H1 (cell line): ENCODE results near the gene ZMYM2. TPM values are rescaled to one million over a fixed set of nuclear protein-coding genes. Genes with fewer than 3 reads are reported as not detected.

ENCODE experiments used
- CTCF ChIA-PET: fragments of 300-600 bp; sonication (Branson Sonifier 250); formaldehyde crosslinking; loops from one replicate; lab custom pipeline; 2021; ENCODE audit not compliant: partially characterized antibody; lab: Charles Lee
- POLR2A ChIA-PET: fragments of 300-600 bp; sonication (Branson Sonifier 250); formaldehyde crosslinking; loops from one replicate; lab custom pipeline; 2021; ENCODE audit warnings: inconsistent platforms; ENCODE audit not compliant: partially characterized antibody; lab: Charles Lee
- DNase-seq, 2 experiments: peaks; one replicate each; pipeline versions ENCODE4 v3.0.0 to v3.0.0-alpha.2; 2010 to 2022; ENCODE audit warnings: low spot score in 2 of 2, low read depth in 1 of 2, mixed read lengths in 1 of 2
- FAIRE-seq: peaks from 2 replicates; lab custom pipeline; 2011; peaks lifted over from hg19 to GRCh38; lab: Jason Lieb, UNC
- H2AFZ ChIP-seq: 2 replicates; pipeline ENCODE4 v1.8.1; 2012; ENCODE audit warnings: low read length, inconsistent platforms
- H2AK5ac ChIP-seq: 2 replicates; pipeline ENCODE4 v1.6.1; 2013; ENCODE audit warnings: low read depth, low read length
- H2BK120ac ChIP-seq: replicated peaks from 2 replicates; pipeline ENCODE3; 2013; ENCODE audit warnings: low read depth, low read length, inconsistent platforms
- H2BK12ac ChIP-seq: 2 replicates; pipeline ENCODE4 v1.6.1; 2013; ENCODE audit warnings: low read depth, low read length
- H2BK15ac ChIP-seq: 2 replicates; pipeline ENCODE4 v1.6.1; 2013; ENCODE audit warnings: low read length
- H2BK20ac ChIP-seq: 2 replicates; pipeline ENCODE4 v1.6.1; 2013; ENCODE audit warnings: low read length
- H2BK5ac ChIP-seq: 2 replicates; pipeline ENCODE4 v1.6.1; 2013; ENCODE audit warnings: low read depth, low read length
- H3K14ac ChIP-seq: 2 replicates; pipeline ENCODE4 v1.6.1; 2013; ENCODE audit warnings: inconsistent platforms; ENCODE audit not compliant: insufficient read length
- H3K18ac ChIP-seq: 2 replicates; pipeline ENCODE4 v1.6.1; 2013; ENCODE audit warnings: low read length; ENCODE audit errors: extremely low read depth
- H3K23ac ChIP-seq: 2 replicates; pipeline ENCODE4 v1.6.1; 2013; ENCODE audit warnings: inconsistent platforms; ENCODE audit not compliant: insufficient read length
- H3K23me2 ChIP-seq: 2 replicates; pipeline ENCODE4 v1.6.1; 2013; ENCODE audit warnings: low read depth, low read length
- H3K27ac ChIP-seq: 2 replicates; pipeline ENCODE4 v1.6.1; 2011; ENCODE audit warnings: low read depth, low read length, inconsistent platforms
- H3K27me3 ChIP-seq, 4 experiments: replicated peaks in 1 of 4; 1 replicate in 1 of 4; 2 replicates in 3 of 4; pipeline versions ENCODE4 v1.6.1 to v1.8.1; 2011 to 2013; ENCODE audit warnings: low read length in 3 of 4, mild to moderate bottlenecking in 3 of 4, inconsistent platforms in 2 of 4, mixed read lengths in 2 of 4, moderate library complexity in 1 of 4; ENCODE audit not compliant: control insufficient read depth in 3 of 4, insufficient read depth in 3 of 4; ENCODE audit errors: extremely low read depth in 1 of 4
- H3K36me3 ChIP-seq, 4 experiments: 2 replicates each; pipeline versions ENCODE4 v1.6.1 to v1.8.1; 2011 to 2013; ENCODE audit warnings: mild to moderate bottlenecking in 4 of 4, low read length in 3 of 4, moderate library complexity in 2 of 4, control low read depth in 1 of 4, inconsistent platforms in 1 of 4; ENCODE audit not compliant: insufficient read depth in 4 of 4, control insufficient read depth in 2 of 4
- H3K4ac ChIP-seq: replicated peaks from 2 replicates; pipeline ENCODE3; 2013; ENCODE audit warnings: low read length, low read depth, mixed read lengths, inconsistent platforms; ENCODE audit not compliant: insufficient read length
- H3K4me1 ChIP-seq, 4 experiments: replicated peaks in 1 of 4; 1 replicate in 1 of 4; 2 replicates in 3 of 4; pipeline versions ENCODE4 v1.6.1 to v1.8.1; 2011 to 2013; ENCODE audit warnings: low read length in 3 of 4, inconsistent platforms in 2 of 4, mixed read lengths in 1 of 4; ENCODE audit not compliant: insufficient read depth in 4 of 4, control insufficient read depth in 3 of 4
- H3K4me2 ChIP-seq, 2 experiments: 2 replicates each; pipeline versions ENCODE4 v1.6.1 to v1.8.1; 2011 to 2013; ENCODE audit warnings: low read depth in 2 of 2, low read length in 2 of 2, control low read depth in 1 of 2, inconsistent platforms in 1 of 2, mild to moderate bottlenecking in 1 of 2; ENCODE audit not compliant: insufficient read depth in 1 of 2
- H3K4me3 ChIP-seq, 4 experiments: fragments of 200-600, 300-600 bp in 1 of 4; sonication (generic), shearing (Covaris generic), sonication (Bioruptor Twin) in 1 of 4; 2 replicates each; pipeline versions ENCODE4 v1.5.1 to v1.8.1; 2011 to 2016; ENCODE audit warnings: low read length in 4 of 4, low read depth in 3 of 4, control low read depth in 2 of 4, inconsistent platforms in 2 of 4, mild to moderate bottlenecking in 2 of 4, mixed read lengths in 1 of 4, moderate library complexity in 1 of 4; ENCODE audit not compliant: insufficient read depth in 2 of 4; ENCODE audit errors: extremely low read depth in 1 of 4
- H3K56ac ChIP-seq: replicated peaks from 2 replicates; pipeline ENCODE3; 2013; ENCODE audit warnings: low read depth, mild to moderate bottlenecking, mixed read lengths, low read length, inconsistent platforms; ENCODE audit not compliant: insufficient read length
- H3K79me1 ChIP-seq: 2 replicates; pipeline ENCODE4 v1.6.1; 2013; ENCODE audit warnings: low read depth, low read length, control low read depth
- H3K79me2 ChIP-seq, 2 experiments: 2 replicates each; pipeline versions ENCODE4 v1.6.1 to v1.8.1; 2012 to 2013; ENCODE audit warnings: low read length in 2 of 2, mild to moderate bottlenecking in 2 of 2, inconsistent platforms in 1 of 2; ENCODE audit not compliant: insufficient read depth in 2 of 2, control insufficient read depth in 1 of 2
- H3K9ac ChIP-seq, 4 experiments: replicated peaks in 1 of 4; 1 replicate in 1 of 4; 2 replicates in 3 of 4; pipeline versions ENCODE4 v1.6.1 to v1.8.1; 2011 to 2013; ENCODE audit warnings: low read depth in 3 of 4, low read length in 3 of 4, control low read depth in 2 of 4, mild to moderate bottlenecking in 2 of 4, moderate library complexity in 2 of 4, inconsistent platforms in 1 of 4; ENCODE audit errors: extremely low read depth in 1 of 4
- H3K9me3 ChIP-seq, 2 experiments: 2 replicates each; pipeline versions ENCODE4 v1.6.1 to v1.8.1; 2012 to 2013; ENCODE audit warnings: mild to moderate bottlenecking in 2 of 2, moderate library complexity in 2 of 2, control low read depth in 1 of 2, inconsistent platforms in 1 of 2, low read depth in 1 of 2, low read length in 1 of 2, mixed read lengths in 1 of 2; ENCODE audit not compliant: insufficient read depth in 2 of 2
- H4K20me1 ChIP-seq, 2 experiments: replicated peaks in 1 of 2; 2 replicates each; pipeline versions ENCODE3 to v1.8.1; 2011 to 2013; ENCODE audit warnings: inconsistent platforms in 2 of 2, low read length in 2 of 2, mild to moderate bottlenecking in 1 of 2; ENCODE audit not compliant: insufficient read depth in 2 of 2, control insufficient read depth in 1 of 2
- H4K5ac ChIP-seq: 2 replicates; pipeline ENCODE4 v1.6.1; 2013; ENCODE audit warnings: low read length, low read depth, mixed read lengths, inconsistent platforms; ENCODE audit not compliant: insufficient read length
- H4K8ac ChIP-seq: 2 replicates; pipeline ENCODE4 v1.8.0; 2013; ENCODE audit warnings: mild to moderate bottlenecking, moderate library complexity, low read length, inconsistent platforms; ENCODE audit not compliant: insufficient read depth; ENCODE audit errors: extremely low read depth
- H4K91ac ChIP-seq: replicated peaks from 2 replicates; pipeline ENCODE3; 2013; ENCODE audit warnings: low read length, mixed read lengths, inconsistent platforms; ENCODE audit not compliant: insufficient read length
- BACH1 ChIP-seq: IDR thresholded peaks from 2 replicates; pipeline ENCODE4 v1.6.1; 2012; ENCODE audit warnings: low read length, improper control_type of control experiment
- CHD2 ChIP-seq: IDR thresholded peaks from 2 replicates; pipeline ENCODE4 v1.6.1; 2012; ENCODE audit warnings: low read length, improper control_type of control experiment
- EZH2 ChIP-seq: fragments of 200-600 bp; sonication (generic); IDR thresholded peaks from 2 replicates; pipeline ENCODE4 v1.7.1; 2012; ENCODE audit warnings: low read depth, mild to moderate bottlenecking, moderate library complexity, low read length, inconsistent platforms; ENCODE audit not compliant: severe bottlenecking
- JUND ChIP-seq: IDR thresholded peaks from 2 replicates; pipeline ENCODE4 v1.6.1; 2011; ENCODE audit warnings: mild to moderate bottlenecking, improper control_type of control experiment, low read length
- PHF8 ChIP-seq: fragments of 200-600 bp; sonication (generic); conservative IDR thresholded peaks from 2 replicates; pipeline ENCODE4 v1.7.1; 2012; ENCODE audit warnings: low read depth, mild to moderate bottlenecking, inconsistent platforms, low read length, moderate library complexity
- TCF12 ChIP-seq: IDR thresholded peaks from 2 replicates; pipeline ENCODE4 v1.6.1; 2011; ENCODE audit warnings: low read depth, mild to moderate bottlenecking, low read length
- TEAD4 ChIP-seq: IDR thresholded peaks from 2 replicates; pipeline ENCODE4 v1.6.1; 2012; ENCODE audit warnings: low read depth, low read length, inconsistent platforms, mixed read lengths
- YY1 ChIP-seq: IDR thresholded peaks from 2 replicates; pipeline ENCODE4 v1.6.1; 2011; ENCODE audit warnings: low read depth, mild to moderate bottlenecking, low read length
- WGBS, 2 experiments: shearing (Covaris generic) in 1 of 2; methylation state at CpG; one replicate each; pipeline versions ENCODE4 v1.1.6 to v1.1.7; 2013 to 2015; ENCODE audit warnings: low lambda C conversion rate in 2 of 2, mixed read lengths in 2 of 2, inconsistent platforms in 1 of 2, low coverage in 1 of 2, missing lambda C conversion rate in 1 of 2; ENCODE audit not compliant: insufficient replicate concordance in 2 of 2, insufficient coverage in 1 of 2, insufficient read length in 1 of 2; ENCODE audit errors: extremely low coverage in 1 of 2, missing lambda C conversion rate in 1 of 2; 5-methylcytosine and 5-hydroxymethylcytosine counted together
- polyA plus RNA-seq, 7 experiments: library from polyadenylated mRNA; depleted of rRNA in 3 of 7; stranded (reverse) in 5 of 7; unstranded in 2 of 7; fragments of >200 nt in 5 of 7; fragments of 200-250 nt in 2 of 7; gene quantifications; 1 replicate in 5 of 7; 2 replicates in 1 of 7; 4 replicates in 1 of 7; pipeline versions ENCODE4 v1.2.1 to v1.2.3, GENCODE V29; 2011 to 2013; ENCODE audit warnings: missing spikeins in 2 of 7, mixed read lengths in 2 of 7
- total RNA-seq: library from RNA; stranded (reverse); fragmentation: NEBNext Ultra II Directional; extraction: Animal tissue kit (Norgen Biotek cat#: 25700); gene quantifications from 2 replicates; pipeline ENCODE4 v1.2.1, GENCODE V29; 2021
- TF ChIP-seq, protein P1 (sequence below): IDR thresholded peaks from 2 replicates; pipeline ENCODE4 v1.6.1; 2012; ENCODE audit warnings: inconsistent platforms
- TF ChIP-seq, protein P2 (sequence below), 3 experiments: IDR thresholded peaks; 1 replicate in 2 of 3; 2 replicates in 1 of 3; pipeline versions ENCODE4 v1.5.1 to v1.6.1; 2011; ENCODE audit warnings: low read length in 3 of 3, mild to moderate bottlenecking in 3 of 3, inconsistent platforms in 2 of 3, low read depth in 1 of 3, moderate library complexity in 1 of 3; ENCODE audit not compliant: insufficient read depth in 1 of 3; ENCODE audit errors: control extremely low read depth in 1 of 3

Gene ZMYM2
- total and polyA plus RNA-seq, 2 of the 8 experiments (the other 6 are each of a cell fraction or from before 2014, with no cell fraction given): 41.2 to 159 TPM

DNA sequence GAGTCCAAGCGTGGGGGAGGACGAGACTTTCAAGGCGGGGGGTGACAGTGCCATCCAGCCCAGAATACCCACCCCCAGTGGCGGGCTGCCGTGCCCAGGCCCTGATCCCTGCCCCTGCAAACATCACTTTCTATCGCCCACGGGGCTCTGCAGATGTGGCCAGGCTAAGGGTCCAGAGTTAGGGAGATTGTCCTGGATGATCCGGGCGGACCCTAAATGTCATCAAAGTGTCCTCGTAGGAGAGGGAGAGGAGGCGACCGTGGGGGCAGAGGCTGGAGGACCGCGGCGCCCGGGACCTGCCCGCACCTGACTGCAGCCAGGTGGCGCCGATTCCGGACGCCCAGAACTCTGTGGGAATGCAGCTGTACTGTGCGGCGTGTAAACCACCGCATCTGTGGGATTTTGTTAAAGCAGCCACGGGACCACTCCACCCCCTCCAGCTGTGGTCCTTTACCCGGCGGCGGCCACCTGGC, 170.0 kb downstream of the ZMYM2 start:
- Histone ChIP-seq H3K79me1 (no peaks in the 10 kb centered on the region), H4K5ac (no peak overlapping the region), H2AFZ (peak overlapping the region; percentile 42; the same call in 1 of the 2 replicates), H4K20me1 (no peaks in the 10 kb centered on the region), H2BK12ac (no peak overlapping the region), H4K91ac (no peak overlapping the region), H2AK5ac (no peak overlapping the region), H3K79me2 (no peaks in the 10 kb centered on the region), H3K18ac (no peak overlapping the region; the same call in none of the 2 replicates), H2BK5ac (no peak overlapping the region), H3K23me2 (peaks cover 25% of the 10 kb centered on the region), H2BK120ac (no peak overlapping the region), H3K27me3 (peaks cover 0 to 20% (median 15%) of the 10 kb centered on the region in 4 experiments; a peak in 6 of 7 replicates), H3K4me3 (peak overlapping the region; percentile 47 to 65 (median 58)), H3K14ac (no peak overlapping the region), H3K4me1 (peaks cover 0 to 7% (median 2%) of the 10 kb centered on the region in 4 experiments; a peak in 4 of 7 replicates), H2BK20ac (no peak overlapping the region), H2BK15ac (no peak overlapping the region), H3K56ac (no peak overlapping the region), H3K9ac (no peak overlapping the region), H3K36me3 (no peaks in the 10 kb centered on the region), H3K23ac (no peak overlapping the region), H3K4me2 (peak overlapping the region; percentile 89 to 98), H3K27ac (no peak overlapping the region), H3K4ac (no peak overlapping the region), H3K9me3 (no peaks in the 10 kb centered on the region), H4K8ac (peak overlapping the region; percentile 65; the same call in 1 of the 2 replicates)
- WGBS, 2 experiments: 4% methylated on average over 26 of the region's 28 CpGs; no CpG with 5 or more reads in 1 of the 2 experiments
- FAIRE-seq (no peak), DNase-seq (no peak)
- ChIA-PET CTCF (interaction anchor here (0.6 to 2.8 kb wide), 10 partner anchors 9 to 367 kb away, joined by 3 to 12 read pairs (median 8); partner anchors contain the start of gene GJA3), POLR2A (interaction anchor here (0.7 to 1.7 kb wide), 4 partner anchors 28 to 169 kb away, joined by 3 to 4 read pairs (median 4); no protein-coding TSS in a partner anchor)
- TF ChIP-seq, protein P1, sequence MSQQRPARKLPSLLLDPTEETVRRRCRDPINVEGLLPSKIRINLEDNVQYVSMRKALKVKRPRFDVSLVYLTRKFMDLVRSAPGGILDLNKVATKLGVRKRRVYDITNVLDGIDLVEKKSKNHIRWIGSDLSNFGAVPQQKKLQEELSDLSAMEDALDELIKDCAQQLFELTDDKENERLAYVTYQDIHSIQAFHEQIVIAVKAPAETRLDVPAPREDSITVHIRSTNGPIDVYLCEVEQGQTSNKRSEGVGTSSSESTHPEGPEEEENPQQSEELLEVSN: no peak
- TF ChIP-seq EZH2 (peak; percentile 36), PHF8 (0 out of 2 replicates have a peak, but pooled peaks have one; percentile 3), JUND (peak; percentile 15; the same call in 1 of the 2 replicates), YY1 (no peak), TEAD4 (no peak), TCF12 (no peak), CHD2 (no peak), BACH1 (0 out of 2 replicates have a peak, but pooled peaks have one; percentile 22)
- TF ChIP-seq, protein P2, sequence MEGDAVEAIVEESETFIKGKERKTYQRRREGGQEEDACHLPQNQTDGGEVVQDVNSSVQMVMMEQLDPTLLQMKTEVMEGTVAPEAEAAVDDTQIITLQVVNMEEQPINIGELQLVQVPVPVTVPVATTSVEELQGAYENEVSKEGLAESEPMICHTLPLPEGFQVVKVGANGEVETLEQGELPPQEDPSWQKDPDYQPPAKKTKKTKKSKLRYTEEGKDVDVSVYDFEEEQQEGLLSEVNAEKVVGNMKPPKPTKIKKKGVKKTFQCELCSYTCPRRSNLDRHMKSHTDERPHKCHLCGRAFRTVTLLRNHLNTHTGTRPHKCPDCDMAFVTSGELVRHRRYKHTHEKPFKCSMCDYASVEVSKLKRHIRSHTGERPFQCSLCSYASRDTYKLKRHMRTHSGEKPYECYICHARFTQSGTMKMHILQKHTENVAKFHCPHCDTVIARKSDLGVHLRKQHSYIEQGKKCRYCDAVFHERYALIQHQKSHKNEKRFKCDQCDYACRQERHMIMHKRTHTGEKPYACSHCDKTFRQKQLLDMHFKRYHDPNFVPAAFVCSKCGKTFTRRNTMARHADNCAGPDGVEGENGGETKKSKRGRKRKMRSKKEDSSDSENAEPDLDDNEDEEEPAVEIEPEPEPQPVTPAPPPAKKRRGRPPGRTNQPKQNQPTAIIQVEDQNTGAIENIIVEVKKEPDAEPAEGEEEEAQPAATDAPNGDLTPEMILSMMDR (IDR thresholded peaks at IDR 0.05; ENCODE audit: control extremely low read depth in 1 of 3, insufficient read depth in 1 of 3, low read depth in 1 of 3, low read length in 3 of 3): peak; percentile 32 to 60 (median 48); a peak in 3 of 4 replicates
